HG03469 (cell line): Measurements from ENCODE around the gene GLCCI1.
"Not testable (repeated sequence)": the region's sequence is repeated elsewhere in the genome, so short reads cannot be mapped to it uniquely, and the experiment has no call there.

Source experiments
- ATAC-seq: cut with Tn5 transposase; IDR thresholded peaks from one replicate; pipeline ENCODE4 v1.9.1; 2021; ENCODE audit warnings: mild to moderate bottlenecking, moderate library complexity, moderate number of reproducible peaks; ENCODE audit not compliant: unreplicated experiment

The GLCCI1 gene

DNA sequence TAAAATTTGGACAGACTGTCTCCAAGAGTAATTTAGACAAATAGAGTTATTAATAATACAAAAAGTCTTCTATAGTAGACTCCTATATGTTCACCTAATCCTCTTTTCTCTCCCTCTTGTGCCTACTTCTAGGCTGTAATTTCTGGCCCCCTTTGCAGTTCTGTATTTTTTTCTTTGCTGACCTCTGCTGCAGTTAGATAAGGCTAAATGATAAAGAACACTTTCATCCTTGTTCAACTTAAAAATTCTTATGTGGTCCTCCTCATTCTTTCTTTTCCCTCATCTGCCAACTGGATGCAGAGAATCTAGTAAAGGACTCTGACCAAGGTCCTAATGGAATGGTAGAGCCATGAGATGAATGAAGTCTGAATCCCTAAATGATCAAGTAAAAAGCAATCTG lies 20.1 kb downstream of the GLCCI1 start:
- ATAC-seq = no peak

DNA sequence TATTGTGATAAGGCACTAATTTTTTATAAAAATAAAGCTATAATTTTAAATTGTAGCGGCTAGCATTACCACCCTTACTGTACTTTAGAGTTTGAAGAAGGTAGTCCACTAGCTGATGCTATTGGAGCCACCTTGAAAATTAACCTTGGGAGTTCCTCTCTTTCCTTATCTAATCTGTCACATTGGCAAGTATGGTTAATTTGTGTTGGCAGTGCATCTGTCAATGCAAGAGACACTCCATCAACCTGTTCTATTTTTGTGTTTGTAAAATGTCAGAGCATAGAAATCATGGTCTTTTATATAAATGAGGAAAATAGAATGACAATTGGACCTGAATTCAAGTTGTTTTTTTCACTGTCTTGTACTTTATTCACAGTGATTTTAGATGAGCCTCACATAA lies 20.5 kb downstream of the GLCCI1 start:
- ATAC-seq = no peak

DNA sequence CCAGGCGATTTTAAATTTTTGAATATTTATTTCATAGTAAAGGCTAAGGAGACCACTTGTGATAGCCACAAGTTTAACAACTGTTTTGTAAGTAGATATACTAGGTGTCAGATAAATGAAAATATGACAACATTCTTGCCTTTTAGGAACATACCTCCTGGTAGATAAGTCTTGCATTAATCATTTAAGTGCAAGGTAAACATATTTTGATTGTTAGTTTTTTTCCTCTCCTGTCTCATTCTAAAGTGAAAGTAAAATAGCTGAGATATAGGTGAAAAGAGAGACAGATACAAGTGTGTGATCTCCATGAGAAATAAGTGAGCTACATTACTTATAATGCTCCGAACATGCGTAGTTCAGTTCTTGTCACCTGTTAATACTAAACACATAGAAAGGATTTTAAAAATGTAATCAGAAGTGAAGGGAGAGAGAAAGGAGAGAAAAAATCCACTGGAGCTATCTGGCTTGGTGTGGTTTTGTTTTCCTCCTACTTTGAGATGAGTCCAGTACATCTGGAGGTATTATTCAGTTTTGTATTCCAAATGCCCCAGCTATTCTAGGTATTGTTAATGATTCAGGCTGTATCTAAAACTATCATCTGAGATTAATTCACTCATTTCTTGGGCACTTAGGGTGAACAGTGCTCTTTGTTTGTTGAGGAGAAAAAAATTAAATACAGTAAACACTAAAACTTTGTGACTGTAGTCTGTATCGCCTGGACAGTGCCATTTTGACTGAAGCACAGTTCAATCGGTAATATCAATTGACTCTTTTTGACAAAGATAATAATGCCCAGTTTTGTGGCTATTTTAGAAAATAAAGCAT lies 21.2 kb downstream of the GLCCI1 start:
- ATAC-seq = no peak

DNA sequence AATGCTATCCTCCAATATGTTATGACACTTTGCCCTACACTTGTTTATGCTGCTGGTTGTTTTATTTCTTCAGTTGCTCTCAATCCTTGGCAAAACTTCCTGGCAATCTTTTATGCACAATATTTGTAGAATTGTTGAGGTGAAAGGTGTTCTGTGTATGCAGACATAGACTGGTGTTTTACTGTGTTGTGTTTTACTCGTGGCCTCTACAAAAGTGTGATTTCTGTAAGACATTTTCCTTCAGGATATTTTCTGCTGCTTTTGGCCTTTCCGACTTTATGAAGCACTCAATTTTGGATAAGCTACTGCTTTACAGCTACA lies 21.8 kb downstream of the GLCCI1 start:
- no peak for ATAC-seq

DNA sequence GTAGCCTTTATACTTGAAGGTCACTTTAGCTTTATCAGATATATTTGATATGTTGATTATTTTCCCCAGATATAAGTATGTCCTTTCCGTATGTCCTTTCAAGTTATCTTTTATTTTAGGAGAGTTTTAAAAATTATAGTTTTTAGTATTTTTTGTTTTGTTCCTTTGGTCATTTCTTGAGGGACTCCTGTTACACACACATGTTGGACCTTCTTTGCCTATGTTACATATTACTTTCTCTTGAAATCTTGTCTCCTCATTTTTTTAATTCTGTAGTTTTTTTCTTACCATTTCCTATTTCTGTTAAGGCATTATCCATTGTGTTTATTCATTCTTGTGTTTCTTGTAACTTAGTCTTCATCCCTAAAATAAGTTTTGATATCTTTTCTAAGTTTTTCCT lies 23.9 kb downstream of the GLCCI1 start:
- no peak for ATAC-seq

DNA sequence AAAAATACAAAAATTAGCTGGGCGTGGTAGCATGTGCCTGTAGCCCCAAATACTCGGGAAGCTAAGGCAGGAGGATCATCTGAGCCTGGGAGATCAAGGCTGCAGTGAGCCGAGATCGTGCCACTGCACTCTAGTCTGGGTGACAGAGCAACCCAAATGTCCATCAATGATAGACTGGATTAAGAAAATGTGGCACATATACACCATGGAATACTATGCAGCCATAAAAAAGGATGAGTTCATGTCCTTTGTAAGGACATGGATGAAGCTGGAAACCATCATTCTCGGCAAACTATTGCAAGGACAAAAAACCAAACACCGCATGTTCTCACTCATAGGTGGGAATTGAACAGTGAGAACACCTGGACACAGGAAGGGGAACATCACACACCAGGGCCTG lies 26.8 kb downstream of the GLCCI1 start:
- not testable (repeated sequence) for ATAC-seq

DNA sequence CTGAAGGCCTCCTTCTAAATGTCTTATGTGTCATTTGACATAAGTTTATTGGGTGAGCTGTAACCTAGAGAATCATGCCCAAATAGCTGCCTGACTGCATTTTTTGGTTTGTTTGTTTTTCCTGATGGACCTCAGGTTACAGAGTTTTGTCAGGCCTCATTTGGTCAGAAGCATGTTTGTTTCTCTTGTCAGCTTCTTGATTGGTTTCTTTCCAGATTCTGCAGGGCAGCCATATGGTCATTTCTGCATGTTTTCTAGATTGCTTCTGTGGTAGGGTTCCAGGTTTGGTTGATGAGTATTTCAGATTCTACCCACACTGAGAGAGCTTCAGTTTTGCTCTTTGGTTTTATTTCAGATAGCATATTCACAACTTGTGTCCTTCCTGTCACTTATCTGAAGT lies 28.0 kb downstream of the GLCCI1 start:
- ATAC-seq = no peak

DNA sequence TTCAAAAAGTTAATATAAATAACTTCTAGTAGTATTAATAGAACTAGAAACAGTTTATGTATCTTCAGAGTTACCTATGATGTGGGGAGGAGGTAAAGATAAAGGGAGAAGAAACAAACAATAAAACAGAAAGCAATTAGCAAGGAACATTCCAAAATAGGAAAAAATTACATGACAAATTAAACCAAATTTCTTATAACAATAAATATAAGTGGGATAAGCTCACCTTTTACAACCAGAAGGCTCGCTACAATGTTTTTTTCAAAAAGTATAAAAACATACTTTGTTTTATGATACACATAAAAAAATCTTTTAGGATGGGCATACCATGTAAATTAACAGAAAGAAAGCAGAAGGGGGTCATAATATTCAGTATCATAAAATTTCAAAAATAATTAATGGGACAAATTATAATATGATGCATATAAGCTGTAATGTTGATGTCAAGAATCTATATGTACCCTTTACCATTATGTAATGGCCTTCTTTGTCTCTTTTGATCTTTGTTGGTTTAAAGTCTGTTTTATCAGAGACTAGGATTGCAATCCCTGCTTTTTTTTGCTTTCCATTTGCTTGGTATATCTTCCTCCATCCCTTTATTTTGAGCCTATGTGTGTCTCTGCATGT lies 31.8 kb downstream of the GLCCI1 start:
- no peak for ATAC-seq

DNA sequence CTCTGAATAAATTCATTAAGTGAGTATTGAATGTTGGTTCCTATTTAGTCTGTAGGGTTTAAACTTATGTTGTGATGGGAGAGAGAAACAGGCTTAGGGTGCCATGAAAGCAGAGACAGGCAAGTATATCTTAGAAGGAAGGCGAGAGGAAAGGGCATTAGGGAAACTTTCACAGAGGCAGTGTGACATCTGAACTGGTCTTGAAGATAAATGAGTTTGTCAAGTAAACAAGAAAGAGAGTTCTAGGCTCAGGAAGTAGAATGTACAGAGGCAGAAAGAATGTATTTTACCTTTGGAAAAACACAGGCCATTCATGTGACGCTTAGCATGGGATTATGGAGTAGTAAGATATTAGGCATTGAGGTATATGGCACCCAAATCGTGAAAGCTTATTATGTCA lies 34.5 kb downstream of the GLCCI1 start:
- ATAC-seq = no peak

DNA sequence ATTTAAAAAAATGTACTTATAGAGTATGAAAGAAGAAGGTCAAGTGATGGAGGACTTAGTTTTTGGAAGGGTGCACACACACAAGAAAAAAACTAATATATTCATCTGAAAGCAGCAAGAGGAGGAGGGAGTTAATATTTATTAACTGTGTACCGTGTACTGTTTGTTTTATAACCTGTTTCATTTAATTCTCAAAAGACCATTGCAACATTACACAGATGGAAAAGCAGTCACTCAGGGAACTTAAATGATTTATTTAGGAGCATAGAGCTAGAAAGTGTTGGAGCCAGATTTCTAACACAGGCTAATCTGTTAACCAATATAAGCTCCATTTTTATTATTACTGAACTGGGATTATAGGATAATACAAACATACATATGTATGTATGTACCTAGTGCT lies 36.7 kb downstream of the GLCCI1 start:
- ATAC-seq = no peak

DNA sequence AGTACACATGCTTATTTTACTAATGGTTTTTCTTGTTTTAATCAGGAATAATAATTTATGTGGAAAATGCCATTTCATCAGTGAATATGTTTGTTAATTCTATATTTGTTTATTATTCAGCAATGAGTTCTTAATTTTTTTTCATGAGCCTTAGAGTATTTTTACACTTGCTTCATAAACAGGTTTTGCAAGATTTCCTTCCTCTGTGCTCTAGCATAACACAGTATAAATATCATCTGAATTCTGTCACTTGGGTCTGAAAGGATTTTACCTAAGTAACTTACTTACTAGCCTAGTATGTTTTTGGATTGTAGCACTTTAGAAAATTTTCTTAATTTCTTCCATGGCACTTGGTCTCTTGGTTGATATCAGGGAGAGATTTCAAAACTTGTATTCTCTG lies 45.8 kb downstream of the GLCCI1 start:
- no peak for ATAC-seq

DNA sequence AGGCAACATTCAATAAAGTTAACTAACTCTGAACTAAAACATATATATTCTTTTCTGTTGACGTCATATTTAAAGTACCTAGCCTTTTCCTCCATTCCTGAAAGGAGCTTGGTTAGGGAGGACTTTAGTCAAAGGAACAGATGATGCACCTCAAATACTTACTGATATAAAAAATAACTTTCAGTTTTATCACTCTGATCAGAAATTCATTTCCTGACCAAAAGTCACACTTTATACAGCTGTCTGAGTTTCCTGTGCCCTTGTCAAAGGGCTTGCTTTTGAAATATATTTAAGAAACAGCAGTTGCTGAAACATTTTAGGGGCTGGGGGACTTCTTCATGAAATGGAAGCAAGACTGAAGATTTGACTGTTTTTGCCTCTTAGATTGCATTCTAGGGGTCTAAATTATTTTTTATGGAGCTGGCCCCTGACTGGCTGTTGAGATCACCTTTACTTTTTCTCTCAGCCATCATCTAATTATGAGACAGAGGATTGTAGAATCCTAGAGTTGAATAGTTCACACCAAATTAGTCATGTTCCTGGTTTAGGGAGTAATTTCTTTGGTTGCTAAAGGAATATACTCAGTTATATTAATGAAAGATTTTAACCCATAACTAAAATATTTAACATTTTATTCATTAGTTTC lies 46.6 kb downstream of the GLCCI1 start:
- no peak for ATAC-seq

DNA sequence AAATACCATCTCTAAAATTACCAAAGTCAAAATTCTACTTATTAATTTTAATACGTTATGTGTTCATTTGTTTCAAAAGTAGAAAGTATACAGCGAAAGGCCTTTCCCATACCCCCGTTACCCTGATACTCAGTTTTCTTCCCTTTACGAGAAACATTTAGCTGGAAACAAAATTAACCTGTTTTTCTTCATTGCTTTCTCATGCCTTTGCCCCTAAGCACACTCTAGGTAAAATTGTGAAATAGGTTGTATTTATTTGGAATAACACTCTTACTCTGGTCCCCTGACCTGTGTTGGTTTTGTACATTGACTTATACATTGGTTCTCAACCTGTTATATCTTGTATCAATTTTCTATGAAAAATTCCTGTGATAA lies 47.1 kb downstream of the GLCCI1 start:
- no peak for ATAC-seq

DNA sequence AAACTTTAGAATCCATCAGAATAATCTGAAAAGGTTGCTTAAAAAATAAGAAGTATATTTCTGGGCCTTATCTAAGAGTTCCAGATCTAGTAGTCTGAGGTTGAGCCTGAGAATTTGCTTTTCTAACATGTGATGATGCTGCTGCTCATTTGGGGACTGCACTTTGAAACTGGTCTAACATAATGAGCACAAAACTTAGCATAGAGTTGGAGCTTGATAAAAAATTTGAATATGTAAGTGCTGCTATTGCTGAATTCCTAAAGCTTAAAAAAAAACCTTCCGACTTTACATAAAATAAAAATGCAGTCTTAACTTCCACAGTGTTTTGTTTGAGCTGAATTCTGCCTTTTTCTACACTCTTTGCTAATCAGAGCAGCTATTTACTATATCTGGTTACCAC lies 48.8 kb downstream of the GLCCI1 start:
- ATAC-seq = no peak

DNA sequence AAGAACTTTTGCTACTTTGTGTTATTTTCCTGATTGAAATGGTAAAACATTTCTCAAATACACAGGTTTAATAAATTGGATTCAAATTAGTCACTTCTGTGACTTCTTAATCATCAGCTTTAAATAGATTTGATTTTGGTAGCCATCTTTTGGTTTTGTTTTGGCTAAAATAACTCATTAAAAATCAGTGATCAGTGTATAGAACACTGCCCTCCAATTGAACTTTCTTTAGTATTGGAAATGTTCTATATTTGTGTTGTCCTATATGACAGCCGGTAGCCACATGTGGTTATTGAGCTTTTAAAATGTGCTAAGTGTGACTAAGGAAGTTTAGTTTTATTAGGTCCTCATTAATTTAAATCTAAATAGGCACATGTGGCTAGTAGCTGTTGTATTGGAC lies 50.4 kb downstream of the GLCCI1 start:
- ATAC-seq = no peak

DNA sequence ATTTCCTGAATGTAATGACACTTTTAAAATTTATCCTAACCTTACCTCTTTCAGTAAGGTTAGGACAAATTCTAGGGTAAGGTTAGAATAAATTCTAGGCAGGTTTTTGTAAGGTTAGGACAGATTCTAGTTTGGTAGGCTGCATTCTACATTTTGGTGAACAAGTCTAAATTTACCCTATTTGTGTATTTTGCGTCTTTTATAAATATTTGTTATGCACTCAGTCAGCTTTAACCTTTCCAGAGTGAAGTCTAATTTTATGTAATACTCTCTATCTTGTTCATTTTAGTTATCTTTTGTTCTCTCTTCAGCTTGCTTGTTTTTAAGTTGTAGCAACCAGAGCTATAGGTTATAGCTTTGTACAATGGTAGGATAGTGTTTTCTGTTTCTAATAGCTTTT lies 54.0 kb downstream of the GLCCI1 start:
- no peak for ATAC-seq

DNA sequence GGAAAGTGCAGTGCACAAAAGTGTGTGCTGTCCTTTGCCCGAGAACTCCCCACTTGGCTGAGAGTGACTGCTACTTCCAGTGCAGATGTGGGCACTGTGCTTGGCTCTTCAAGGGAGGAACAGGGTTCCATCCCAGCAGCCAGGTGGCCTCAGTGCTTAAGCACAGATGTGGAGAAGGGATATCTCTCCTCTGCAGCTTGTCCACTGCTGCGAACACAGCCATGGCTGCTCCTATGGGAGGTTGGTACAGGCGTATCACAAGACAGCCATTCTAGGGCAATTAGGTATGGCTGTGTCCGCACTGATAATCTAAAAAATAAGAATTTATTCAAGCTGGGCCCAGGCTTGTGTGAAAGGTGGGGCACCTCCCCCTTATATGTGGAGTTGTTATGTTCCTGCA lies 66.6 kb downstream of the GLCCI1 start:
- no peak for ATAC-seq

DNA sequence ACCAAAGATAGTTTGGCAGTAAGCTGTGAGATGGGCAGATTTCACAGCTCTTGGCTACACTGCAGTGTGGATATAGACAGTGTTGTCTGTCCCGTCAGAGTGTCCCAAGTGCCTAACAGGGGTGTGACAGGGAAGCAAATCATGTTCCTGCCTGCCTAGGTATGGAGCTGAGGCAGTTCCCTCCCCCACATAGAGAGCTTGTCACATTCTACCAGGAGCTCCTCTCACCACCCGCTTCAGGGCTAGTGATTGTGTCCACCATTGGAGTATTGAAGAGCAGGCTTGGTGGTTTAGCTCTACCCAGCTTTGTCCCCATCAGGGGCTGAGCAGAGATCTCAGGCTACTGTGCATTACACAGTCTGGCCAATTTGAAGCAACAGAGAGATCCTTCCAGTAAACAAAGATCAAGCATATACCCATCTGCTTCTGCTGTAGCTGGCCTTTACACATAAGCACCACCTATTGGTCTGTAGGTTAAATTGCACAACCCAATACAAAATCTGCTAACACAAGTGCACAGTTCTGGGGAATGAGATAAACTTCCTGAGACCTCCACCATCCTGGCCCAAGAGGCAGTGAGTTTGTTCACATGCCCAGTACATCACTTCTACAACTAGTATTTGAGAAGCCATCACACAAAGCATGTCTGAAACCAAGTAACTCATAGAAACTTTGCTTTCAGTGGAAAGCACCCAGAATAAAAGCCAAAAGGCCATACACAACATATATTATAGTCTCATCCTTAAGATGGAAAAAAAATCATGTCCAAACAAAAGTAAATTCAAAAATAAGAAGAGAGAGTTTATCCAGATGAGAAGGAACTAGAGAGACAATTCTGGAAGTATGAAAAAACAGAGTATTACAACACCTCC lies 67.3 kb downstream of the GLCCI1 start:
- peak; percentile 38 for ATAC-seq

DNA sequence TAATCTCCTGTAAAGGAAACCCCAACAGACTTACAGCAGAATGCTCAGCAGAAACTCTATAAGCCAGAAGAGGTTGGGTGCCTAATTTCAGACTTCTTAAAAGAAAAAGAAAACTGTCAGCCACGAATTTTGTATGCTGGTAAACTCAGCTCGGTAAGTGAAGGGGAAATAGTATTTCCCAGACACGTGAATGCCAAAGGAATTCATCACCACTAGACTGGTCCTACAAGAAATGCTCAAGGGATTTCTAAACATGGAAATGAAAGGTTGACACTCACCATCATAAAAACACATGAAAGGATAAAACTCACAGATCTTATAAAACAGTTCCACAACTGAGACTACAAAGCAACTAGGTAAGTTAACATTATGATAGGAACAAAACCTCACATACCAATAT lies 68.6 kb downstream of the GLCCI1 start:
- no peak for ATAC-seq

DNA sequence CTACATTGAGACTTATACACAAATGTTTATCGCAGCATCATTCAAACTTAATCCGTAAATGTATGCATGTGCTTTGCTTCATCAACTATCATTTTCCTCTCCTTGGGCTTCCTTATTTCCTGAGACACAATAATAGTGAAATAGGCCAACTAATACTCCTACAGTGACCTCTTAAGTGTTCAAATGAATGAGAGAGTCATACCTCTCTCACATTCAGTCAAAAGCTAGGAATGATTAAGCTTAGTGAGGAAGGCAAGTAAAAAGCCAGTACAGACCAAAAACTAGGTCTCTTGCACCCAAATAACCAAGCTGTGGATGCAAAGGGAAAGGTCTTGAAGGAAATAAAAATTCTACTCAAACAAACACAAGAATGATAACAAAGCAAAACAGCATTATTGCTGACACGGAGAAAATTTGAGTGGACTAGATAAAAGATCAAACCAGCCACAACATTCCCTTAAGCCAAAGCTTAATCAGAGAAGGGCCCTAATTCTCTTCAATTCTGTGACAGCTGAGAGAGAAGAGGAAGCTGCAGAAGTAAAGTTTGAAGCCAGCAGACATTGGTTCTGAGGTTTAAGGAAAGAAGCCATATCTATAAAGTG lies 72.3 kb downstream of the GLCCI1 start:
- no peak for ATAC-seq
